ENCODE measurements around the gene HOXD12.

DNA sequence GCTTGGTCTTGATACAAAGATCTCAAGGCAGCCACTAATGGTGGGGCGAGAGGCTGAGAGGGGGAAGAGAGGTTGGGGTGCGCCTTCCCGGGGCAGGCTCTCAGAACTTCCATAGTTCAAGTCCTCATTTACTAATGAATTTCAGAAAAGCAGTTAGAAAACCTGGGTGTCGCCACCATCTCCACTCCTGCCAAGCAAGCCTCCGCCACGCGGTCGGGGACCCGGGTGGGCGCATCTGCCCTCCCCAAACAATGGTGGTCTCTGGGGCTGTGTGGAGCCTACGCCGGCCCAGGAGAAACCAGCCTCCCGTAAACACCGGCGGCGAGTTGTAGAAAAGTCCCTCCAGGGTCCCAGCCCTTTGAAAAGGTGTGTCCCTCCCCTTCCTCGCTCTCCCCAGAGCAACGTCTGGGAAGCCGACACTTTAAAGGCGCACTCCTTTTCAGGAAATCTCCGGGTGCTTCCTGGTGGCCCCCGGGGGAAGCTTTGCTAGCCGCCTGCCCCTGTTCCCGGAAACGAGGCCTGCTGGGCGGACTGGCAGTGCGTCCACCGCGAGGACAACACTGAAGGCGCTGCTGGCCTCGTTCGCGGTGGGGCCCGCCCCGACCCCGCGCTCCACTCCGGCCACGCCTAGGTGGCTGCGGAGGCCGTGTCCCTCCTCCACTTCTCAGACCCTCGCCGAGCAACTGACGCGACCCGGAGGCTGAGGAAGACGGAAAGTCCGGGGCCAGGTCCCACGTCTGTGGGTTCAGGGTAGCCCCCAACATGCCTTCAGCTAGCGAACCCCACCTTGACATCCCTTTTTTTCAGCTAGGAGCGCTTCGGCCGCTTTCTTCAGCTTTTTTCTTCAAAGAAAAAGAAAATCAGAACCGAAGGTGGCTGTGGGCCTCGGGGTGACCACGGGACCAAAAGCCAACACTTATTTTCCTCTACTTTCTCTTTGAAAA is 32.7 kb upstream of the HOXD12 start:
- no peak for TF ChIP-seq CEBPB (IDR thresholded peaks at IDR 0.05; ENCODE audit: low read depth)
- no peak for TF ChIP-seq ZNF274 (IDR thresholded peaks at IDR 0.05; ENCODE audit: low read depth, low read length)
- TF ChIP-seq, protein P1, sequence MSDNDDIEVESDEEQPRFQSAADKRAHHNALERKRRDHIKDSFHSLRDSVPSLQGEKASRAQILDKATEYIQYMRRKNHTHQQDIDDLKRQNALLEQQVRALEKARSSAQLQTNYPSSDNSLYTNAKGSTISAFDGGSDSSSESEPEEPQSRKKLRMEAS (IDR thresholded peaks at IDR 0.05), result no peak
- TF ChIP-seq FOSL1 (IDR thresholded peaks at IDR 0.05; ENCODE audit: low read depth), result no peak
- TF ChIP-seq EZH2 (IDR thresholded peaks at IDR 0.05), result no peak
- no peak for TF ChIP-seq RAD21 (IDR thresholded peaks at IDR 0.05; ENCODE audit: low read depth)
- TF ChIP-seq, protein P2, sequence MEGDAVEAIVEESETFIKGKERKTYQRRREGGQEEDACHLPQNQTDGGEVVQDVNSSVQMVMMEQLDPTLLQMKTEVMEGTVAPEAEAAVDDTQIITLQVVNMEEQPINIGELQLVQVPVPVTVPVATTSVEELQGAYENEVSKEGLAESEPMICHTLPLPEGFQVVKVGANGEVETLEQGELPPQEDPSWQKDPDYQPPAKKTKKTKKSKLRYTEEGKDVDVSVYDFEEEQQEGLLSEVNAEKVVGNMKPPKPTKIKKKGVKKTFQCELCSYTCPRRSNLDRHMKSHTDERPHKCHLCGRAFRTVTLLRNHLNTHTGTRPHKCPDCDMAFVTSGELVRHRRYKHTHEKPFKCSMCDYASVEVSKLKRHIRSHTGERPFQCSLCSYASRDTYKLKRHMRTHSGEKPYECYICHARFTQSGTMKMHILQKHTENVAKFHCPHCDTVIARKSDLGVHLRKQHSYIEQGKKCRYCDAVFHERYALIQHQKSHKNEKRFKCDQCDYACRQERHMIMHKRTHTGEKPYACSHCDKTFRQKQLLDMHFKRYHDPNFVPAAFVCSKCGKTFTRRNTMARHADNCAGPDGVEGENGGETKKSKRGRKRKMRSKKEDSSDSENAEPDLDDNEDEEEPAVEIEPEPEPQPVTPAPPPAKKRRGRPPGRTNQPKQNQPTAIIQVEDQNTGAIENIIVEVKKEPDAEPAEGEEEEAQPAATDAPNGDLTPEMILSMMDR (IDR thresholded peaks at IDR 0.05 in 2 of 3, conservative IDR thresholded peaks at IDR 0.05 in 1 of 3; ENCODE audit: borderline replicate concordance in 1 of 3, insufficient read depth in 1 of 3, low read depth in 2 of 3, low read length in 2 of 3), result no peak
- TF ChIP-seq POLR2A (IDR thresholded peaks at IDR 0.05; ENCODE audit: borderline replicate concordance, extremely low read depth, insufficient read depth, insufficient read length), result no peak
- TF ChIP-seq POLR2AphosphoS5 (IDR thresholded peaks at IDR 0.05; ENCODE audit: low read depth, low read length), result no peak

Data from HCT116 (cell line).